Measurements from ENCODE around the gene SOX2. TPM values are rescaled to one million over a fixed set of nuclear protein-coding genes. Genes with fewer than 3 reads are reported as not detected.

The SOX2 gene
- total RNA-seq, 1 experiment from 2014 or later = 307 TPM

- no peak overlapping the region for H3K27ac ChIP-seq (ENCODE audit: insufficient read length, low read depth, low read length)
- no peak overlapping the region for H3K9ac ChIP-seq (ENCODE audit: extremely low read depth, insufficient read length, low read length)
- H3K79me2 ChIP-seq (ENCODE audit: insufficient read depth, low read length) = no peaks in the 10 kb centered on the region
- H3K9me3 ChIP-seq (ENCODE audit: control insufficient read depth, low read depth, low read length) = no peaks in the 10 kb centered on the region
- H4K91ac ChIP-seq (ENCODE audit: insufficient read length, low read depth, low read length) = no peak overlapping the region
- H3T11ph ChIP-seq (ENCODE audit: low read length) = no peak overlapping the region
- peak overlapping the region; percentile 51 to 66 for H3K4me3 Mint-ChIP-seq
- H3K18ac ChIP-seq (ENCODE audit: insufficient read length, low read depth, low read length) = no peak overlapping the region
- H2BK120ac ChIP-seq (ENCODE audit: low read depth, low read length, poor library complexity, severe bottlenecking) = no peak overlapping the region
- H2BK5ac ChIP-seq (ENCODE audit: insufficient read length, low read length) = no peak overlapping the region
- no peak for DNase-seq
- no peak overlapping the region for H3K23ac ChIP-seq (ENCODE audit: insufficient read length, low read depth, low read length)
- H2AK5ac ChIP-seq (ENCODE audit: insufficient read length, low read length) = no peak overlapping the region
- no peak for TF ChIP-seq CTCF (conservative IDR thresholded peaks at IDR 0.05)
- H2AFZ ChIP-seq (ENCODE audit: low read length) = no peak overlapping the region
- H3K27me3 ChIP-seq (ENCODE audit: insufficient read depth, low read length) = no peaks in the 10 kb centered on the region
- H4K5ac ChIP-seq (ENCODE audit: insufficient read length, low read depth, low read length) = no peak overlapping the region
- H3K4ac ChIP-seq (ENCODE audit: low read depth, low read length) = no peak overlapping the region
- H3K4me1 Mint-ChIP-seq = peaks cover 62 to 63% of the 10 kb centered on the region in 2 experiments
- no peaks in the 10 kb centered on the region for H3K36me3 Mint-ChIP-seq (ENCODE audit: insufficient read depth in 1 of 3, low read depth in 3 of 3)
- H3K14ac ChIP-seq (ENCODE audit: insufficient read depth, low read length) = no peak overlapping the region
- H2BK15ac ChIP-seq (ENCODE audit: low read depth, low read length) = no peak overlapping the region
- H3K79me1 ChIP-seq (ENCODE audit: insufficient read depth, low read depth, low read length, poor library complexity, severe bottlenecking) = no peaks in the 10 kb centered on the region
- WGBS (ENCODE audit: extremely low coverage, insufficient read length, low lambda C conversion rate) = no CpG with 5 or more reads among the region's 3 CpGs
- no peaks in the 10 kb centered on the region for H4K20me1 ChIP-seq (ENCODE audit: control insufficient read depth, insufficient read depth, insufficient read length)
- no peak overlapping the region for H2BK12ac ChIP-seq (ENCODE audit: insufficient read length, low read depth, low read length)
- H3K56ac ChIP-seq (ENCODE audit: insufficient read length, low read depth, low read length) = no peak overlapping the region
- H3K27ac Mint-ChIP-seq = peak overlapping the region; percentile 62 to 97 (median 83); a peak in 6 of 7 replicates
- peak overlapping the region; percentile 66 for H3K4me2 ChIP-seq (ENCODE audit: insufficient read depth, insufficient read length, low read length)
- peaks cover 11% of the 10 kb centered on the region for H3K4me1 ChIP-seq (ENCODE audit: insufficient read depth, low read length)
- H2BK20ac ChIP-seq (ENCODE audit: low read depth, low read length, poor library complexity, severe bottlenecking) = no peak overlapping the region
- H3K27me3 Mint-ChIP-seq (ENCODE audit: low read depth) = peaks cover 2% of the 10 kb centered on the region; the same call in 1 of the 2 replicates
- no peak overlapping the region for H4K8ac ChIP-seq (replicated peaks; ENCODE audit: insufficient read length, low read depth, low read length)
- no peaks in the 10 kb centered on the region for H3K23me2 ChIP-seq (ENCODE audit: insufficient read length, low read depth, low read length, poor library complexity, severe bottlenecking)
- no peaks in the 10 kb centered on the region; a peak in 1 of 5 replicates for H3K9me3 Mint-ChIP-seq
Measured at GRCh38 chr3:181755959-181756358, 44.2 kb downstream of the SOX2 start.

All from H9 (cell line).